CD4-positive, alpha-beta T cell treated with Interleukin-10 for 1 hour (primary cell): ENCODE data around the gene SHE.
"Not testable (repeated sequence)": the region's sequence is repeated elsewhere in the genome, so short reads cannot be mapped to it uniquely, and the experiment has no call there.

ENCODE experiments used
- DNase-seq: peaks from one replicate; pipeline ENCODE4 v3.0.0-alpha.2; 2020

SHE gene

GRCh38 chr1:154512760-154513159 lies 10.5 kb upstream of the SHE start:
- DNase-seq, result no peak

GRCh38 chr1:154503898-154504297 lies 1.7 kb upstream of the SHE start:
- no peak for DNase-seq

- no peak for DNase-seq
Observed at GRCh38 chr1:154502744-154503115, 518 bp upstream of the SHE start.

GRCh38 chr1:154501423-154502065 lies 668 bp downstream of the SHE start:
- no peak for DNase-seq

GRCh38 chr1:154500533-154500932 lies 1.7 kb downstream of the SHE start:
- DNase-seq, result no peak

GRCh38 chr1:154499446-154499845 lies 2.8 kb downstream of the SHE start:
- DNase-seq, result no peak

- DNase-seq, result no peak
Observed at GRCh38 chr1:154497026-154497806, 5.0 kb downstream of the SHE start.

GRCh38 chr1:154496383-154496782 lies 5.8 kb downstream of the SHE start:
- DNase-seq, result no peak

- DNase-seq, result no peak
Observed at GRCh38 chr1:154495496-154496273, 6.5 kb downstream of the SHE start.

GRCh38 chr1:154493276-154493675 lies 8.9 kb downstream of the SHE start:
- DNase-seq, result peak; percentile 38

GRCh38 chr1:154492115-154492514 lies 10.1 kb downstream of the SHE start:
- no peak for DNase-seq

- no peak for DNase-seq
Observed at GRCh38 chr1:154490317-154490716, 11.9 kb downstream of the SHE start.

GRCh38 chr1:154489695-154490274 lies 12.4 kb downstream of the SHE start:
- DNase-seq, result no peak

- DNase-seq, result no peak
Observed at GRCh38 chr1:154488922-154489321, 13.3 kb downstream of the SHE start.

GRCh38 chr1:154486756-154487155 lies 15.5 kb downstream of the SHE start:
- DNase-seq, result not testable (repeated sequence)

- no peak for DNase-seq
Observed at GRCh38 chr1:154485910-154486496, 16.2 kb downstream of the SHE start.

- DNase-seq, result no peak
Observed at GRCh38 chr1:154485106-154485505, 17.1 kb downstream of the SHE start.

- no peak for DNase-seq
Observed at GRCh38 chr1:154483941-154484803, 18.0 kb downstream of the SHE start.

- DNase-seq, result no peak
Observed at GRCh38 chr1:154481053-154481452, 21.2 kb downstream of the SHE start.

GRCh38 chr1:154479764-154480421 lies 22.3 kb downstream of the SHE start:
- DNase-seq, result peak; percentile 83

GRCh38 chr1:154478639-154479038 lies 23.6 kb downstream of the SHE start:
- DNase-seq, result peak; percentile 36
